HepG2 (cell line): ENCODE measurements around the gene TCF23. TPM values are rescaled to one million over a fixed set of nuclear protein-coding genes. Genes with fewer than 3 reads are reported as not detected.
A peak's percentile ranks its signal among the peaks of the same experiment; 100 is the strongest.

Experiments
- BCL6 ChIP-seq: IDR thresholded peaks from 2 replicates; pipeline ENCODE4 v1.6.1; 2016; ENCODE audit warnings: missing genetic modification reagents, missing compliant biosample characterization
- CERS6 ChIP-seq: sonication (generic); formaldehyde crosslinking; IDR thresholded peaks from 2 replicates; pipeline ENCODE4 v1.5.0; 2020; ENCODE audit warnings: missing genetic modification reagents
- CREB1 ChIP-seq, 2 experiments: fragments of 450-650 bp in 1 of 2; IDR thresholded peaks; 2 replicates each; pipeline ENCODE4 v1.6.1; 2016 to 2017; ENCODE audit warnings: control low read depth in 1 of 2, mild to moderate bottlenecking in 1 of 2, missing compliant biosample characterization in 1 of 2, missing genetic modification characterization in 1 of 2
- FOXA3 ChIP-seq: IDR thresholded peaks from 2 replicates; pipeline ENCODE4 v1.6.1; 2016; ENCODE audit warnings: missing genetic modification reagents, missing compliant biosample characterization
- HDAC1 ChIP-seq: sonication (generic); formaldehyde crosslinking; IDR thresholded peaks from 2 replicates; pipeline ENCODE4 v1.5.1; 2020; ENCODE audit warnings: mild to moderate bottlenecking, missing genetic modification reagents
- HNF1B ChIP-seq: sonication (generic); formaldehyde crosslinking; IDR thresholded peaks from 2 replicates; pipeline ENCODE4 v1.5.1; 2020; ENCODE audit warnings: mild to moderate bottlenecking, moderate library complexity, missing genetic modification reagents
- JARID2 ChIP-seq: sonication (generic); formaldehyde crosslinking; IDR thresholded peaks from 2 replicates; pipeline ENCODE4 v1.8.1; 2023; ENCODE audit warnings: missing genetic modification reagents, inconsistent platforms; ENCODE audit not compliant: insufficient replicate concordance
- KDM4B ChIP-seq: sonication (generic); formaldehyde crosslinking; IDR thresholded peaks from 2 replicates; pipeline ENCODE4 v1.4.0; 2020; ENCODE audit warnings: missing genetic modification reagents
- MEIS2 ChIP-seq: sonication (generic); formaldehyde crosslinking; IDR thresholded peaks from 2 replicates; pipeline ENCODE4 v1.9.0; 2021; ENCODE audit warnings: mild to moderate bottlenecking, missing genetic modification reagents
- ONECUT2 ChIP-seq: sonication (generic); formaldehyde crosslinking; IDR thresholded peaks from 2 replicates; pipeline ENCODE4 v1.4.0; 2020; ENCODE audit warnings: missing genetic modification reagents
- REL ChIP-seq: sonication (generic); formaldehyde crosslinking; conservative IDR thresholded peaks from 2 replicates; pipeline ENCODE4 v1.8.0; 2022; ENCODE audit warnings: mild to moderate bottlenecking, missing genetic modification reagents, moderate library complexity
- RNF219 ChIP-seq: sonication (generic); formaldehyde crosslinking; IDR thresholded peaks from 2 replicates; pipeline ENCODE4 v1.5.0; 2020; ENCODE audit warnings: mild to moderate bottlenecking, missing genetic modification reagents
- SIX1 ChIP-seq: sonication (generic); formaldehyde crosslinking; IDR thresholded peaks from 2 replicates; pipeline ENCODE4 v1.4.0; 2020; ENCODE audit warnings: missing genetic modification reagents, borderline replicate concordance
- SYNCRIP ChIP-seq: fragments of 200-400 bp; formaldehyde crosslinking; IDR thresholded peaks from 2 replicates; pipeline ENCODE4 v1.6.1; 2018; ENCODE audit warnings: mild to moderate bottlenecking, low read depth, low read length; ENCODE audit not compliant: insufficient read depth
- TAF15 ChIP-seq: fragments of 200-400 bp; formaldehyde crosslinking; IDR thresholded peaks from one replicate; pipeline ENCODE4 v1.6.1; 2018; ENCODE audit warnings: mild to moderate bottlenecking, low read depth, low read length; ENCODE audit not compliant: poor library complexity, severe bottlenecking
- TBL1XR1 ChIP-seq: fragments of 150-350 bp; IDR thresholded peaks from 2 replicates; pipeline ENCODE4 v1.6.1; 2014; ENCODE audit warnings: borderline replicate concordance, low read length; ENCODE audit not compliant: partially characterized antibody
- TFDP2 ChIP-seq: sonication (generic); formaldehyde crosslinking; IDR thresholded peaks from 2 replicates; pipeline ENCODE4 v1.4.0; 2020; ENCODE audit warnings: missing genetic modification reagents
- ZEB1 ChIP-seq: IDR thresholded peaks from 2 replicates; pipeline ENCODE4 v1.6.1; 2012; ENCODE audit warnings: mild to moderate bottlenecking, low read depth, inconsistent platforms; ENCODE audit not compliant: insufficient replicate concordance
- ZFP1 ChIP-seq: IDR thresholded peaks from 2 replicates; pipeline ENCODE4 v1.6.1; 2016
- ZNF33A ChIP-seq: sonication (generic); formaldehyde crosslinking; IDR thresholded peaks from 2 replicates; pipeline ENCODE4 v1.5.1; 2020; ENCODE audit warnings: missing genetic modification reagents, mild to moderate bottlenecking, moderate library complexity, borderline replicate concordance
- ZNF44 ChIP-seq: sonication (generic); formaldehyde crosslinking; IDR thresholded peaks from 2 replicates; pipeline ENCODE4 v1.5.1; 2020; ENCODE audit warnings: mild to moderate bottlenecking, missing genetic modification reagents
- ZNF564 ChIP-seq: sonication (generic); formaldehyde crosslinking; IDR thresholded peaks from 2 replicates; pipeline ENCODE4 v1.8.1; 2023; ENCODE audit warnings: mild to moderate bottlenecking, missing genetic modification reagents
- ZNF598 ChIP-seq: sonication (generic); formaldehyde crosslinking; IDR thresholded peaks from 2 replicates; pipeline ENCODE4 v1.5.1; 2020; ENCODE audit warnings: mild to moderate bottlenecking, missing genetic modification reagents, borderline replicate concordance
- ZNF678 ChIP-seq: sonication (generic); formaldehyde crosslinking; IDR thresholded peaks from 2 replicates; pipeline ENCODE4 v1.4.0; 2020; ENCODE audit warnings: mild to moderate bottlenecking, missing genetic modification reagents
- ZNF766 ChIP-seq: sonication (generic); formaldehyde crosslinking; IDR thresholded peaks from 2 replicates; pipeline ENCODE4 v1.5.0; 2020; ENCODE audit warnings: missing genetic modification reagents, borderline replicate concordance
- polyA plus RNA-seq, 8 experiments: library from polyadenylated mRNA; depleted of rRNA in 3 of 8; stranded (reverse) in 7 of 8; unstranded in 1 of 8; fragments of >200 nt; fragmentation: Illumina TruSeq in 4 of 8; extraction: Trizol in 4 of 8; gene quantifications; 2 replicates each; pipeline versions ENCODE4 v1.2.1 to v1.2.3, GENCODE V29; 2011 to 2016; ENCODE audit warnings: low read depth in 4 of 8, missing spikeins in 1 of 8, mixed read lengths in 1 of 8; ENCODE audit not compliant: insufficient read depth in 1 of 8
- total RNA-seq, 5 experiments: library from RNA; depleted of rRNA; stranded (reverse); fragments of >200 nt; fragmentation: Illumina TruSeq; extraction: Trizol; gene quantifications; 2 replicates each; pipeline ENCODE4 v1.2.3, GENCODE V29; 2016; ENCODE audit warnings: low read depth in 1 of 5

Gene TCF23
- total and polyA plus RNA-seq, 2 of the 13 experiments (the other 11 are each of a cell fraction or from before 2014, with no cell fraction given), result 0.02 to 1.4 TPM

- TF ChIP-seq ONECUT2 (no peak), ZNF33A (CRISPR knock-in tag) (no peak), HDAC1 (CRISPR knock-in tag) (no peak), TFDP2 (no peak; the same call in 1 of the 2 replicates), ZNF766 (CRISPR knock-in tag) (no peak), KDM4B (CRISPR knock-in tag) (no peak), SYNCRIP (no peak), MEIS2 (no peak), ZFP1 (CRISPR knock-in tag) (no peak), FOXA3 (CRISPR knock-in tag) (0 out of 2 replicates have a peak, but pooled peaks have one; percentile 6), ZNF678 (CRISPR knock-in tag) (no peak), JARID2 (CRISPR knock-in tag) (no peak), HNF1B (CRISPR knock-in tag) (no peak), CREB1 (IDR thresholded peaks at IDR 0.05) (no peak), CREB1 (CRISPR knock-in tag; IDR thresholded peaks at IDR 0.05) (no peak), RNF219 (no peak), ZNF44 (no peak), ZNF598 (no peak), REL (CRISPR knock-in tag) (no peak), CERS6 (CRISPR knock-in tag) (no peak), BCL6 (CRISPR knock-in tag) (0 out of 2 replicates have a peak, but pooled peaks have one; percentile 3), ZNF564 (no peak), ZEB1 (no peak), TBL1XR1 (no peak), SIX1 (CRISPR knock-in tag) (no peak), TAF15 (peak; percentile 23)
Observed at GRCh38 chr2:27118525-27119329, 30.1 kb upstream of the TCF23 start, which contains the start of gene CGREF1 (continued).
